NCI-H446 (cell line): ENCODE measurements around the gene ZNF467.

Experiments used
- DNase-seq, 2 experiments: peaks; one replicate each; lab custom pipeline; 2025; lab: John Stamatoyannopoulos, UW

ZNF467 gene

GRCh38 chr7:149806726-149807125 lies 33.3 kb upstream of the ZNF467 start:
- no peak for DNase-seq

GRCh38 chr7:149804106-149804505 lies 30.7 kb upstream of the ZNF467 start:
- peak in 1 of 2 experiments; percentile 18 for DNase-seq

- no peak for DNase-seq
These were observed 30.2 kb upstream of the ZNF467 start for GRCh38 chr7:149803551-149804074.

- DNase-seq: no peak
These were observed 29.6 kb upstream of the ZNF467 start for GRCh38 chr7:149802966-149803365.

- DNase-seq: no peak
These were observed 28.4 kb upstream of the ZNF467 start for GRCh38 chr7:149801816-149802215.

GRCh38 chr7:149801002-149801566 lies 27.7 kb upstream of the ZNF467 start:
- DNase-seq: no peak

GRCh38 chr7:149800169-149800555 lies 26.8 kb upstream of the ZNF467 start:
- DNase-seq: no peak

GRCh38 chr7:149799397-149800168 lies 26.2 kb upstream of the ZNF467 start:
- DNase-seq: no peak

- no peak for DNase-seq
These were observed 24.4 kb upstream of the ZNF467 start for GRCh38 chr7:149797771-149798170.

GRCh38 chr7:149796287-149796860 lies 23.0 kb upstream of the ZNF467 start:
- DNase-seq: no peak

GRCh38 chr7:149795126-149795525 lies 21.7 kb upstream of the ZNF467 start:
- DNase-seq: no peak

GRCh38 chr7:149794661-149795060 lies 21.3 kb upstream of the ZNF467 start:
- DNase-seq: no peak

GRCh38 chr7:149793261-149793660 lies 19.9 kb upstream of the ZNF467 start:
- DNase-seq: no peak

GRCh38 chr7:149792220-149792595 lies 18.8 kb upstream of the ZNF467 start:
- DNase-seq: no peak

GRCh38 chr7:149791411-149792219 lies 18.2 kb upstream of the ZNF467 start:
- DNase-seq: no peak

- no peak for DNase-seq
These were observed 17.5 kb upstream of the ZNF467 start for GRCh38 chr7:149790754-149791360.

GRCh38 chr7:149790146-149790548 lies 16.8 kb upstream of the ZNF467 start:
- DNase-seq: no peak

GRCh38 chr7:149789101-149789500 lies 15.7 kb upstream of the ZNF467 start:
- no peak for DNase-seq

- no peak for DNase-seq
These were observed 15.0 kb upstream of the ZNF467 start for GRCh38 chr7:149788300-149788851.

- no peak for DNase-seq
These were observed 14.3 kb upstream of the ZNF467 start for GRCh38 chr7:149787428-149788299.

GRCh38 chr7:149785983-149786382 lies 12.6 kb upstream of the ZNF467 start:
- no peak for DNase-seq
